B cell (primary cell): ENCODE measurements around the gene IRX5. TPM values are rescaled to one million over a fixed set of nuclear protein-coding genes. Genes with fewer than 3 reads are reported as not detected.

Source experiments
- ATAC-seq: fragments of 200-7000 bp; cut with Tn5 transposase; one replicate; pipeline ENCODE4 v1.10.0; 2021; ENCODE audit warnings: low read depth, mild to moderate bottlenecking, moderate number of reproducible peaks, moderate library complexity
- CTCF ChIA-PET: fragments of 350-600 bp; sonication (Branson Sonifier 250); formaldehyde crosslinking; loops from one replicate; lab custom pipeline; 2021; ENCODE audit warnings: antibody characterized with exemption, inconsistent platforms; lab: Charles Lee
- POLR2A ChIA-PET: fragments of 350-600 bp; sonication (Branson Sonifier 250); formaldehyde crosslinking; loops from one replicate; lab custom pipeline; 2021; ENCODE audit warnings: antibody characterized with exemption; lab: Charles Lee
- DNase-seq: peaks from one replicate; pipeline ENCODE4 v3.0.0; 2013
- H2AFZ ChIP-seq: 2 replicates; pipeline ENCODE4 v1.6.1; 2012; ENCODE audit warnings: mild to moderate bottlenecking, low read depth, low read length; ENCODE audit not compliant: insufficient read depth, poor library complexity, severe bottlenecking
- H3K27ac ChIP-seq, 2 donors: 1 replicate in 1 of 2; 2 replicates in 1 of 2; pipeline ENCODE4 v1.5.1; 2012 to 2013; ENCODE audit warnings: low read length in 2 of 2, mild to moderate bottlenecking in 2 of 2, moderate library complexity in 1 of 2
- H3K27me3 ChIP-seq, 4 experiments: fragments of 200-600 bp in 1 of 4; sonication (generic) in 1 of 4; replicated peaks in 1 of 4; 1 replicate in 2 of 4; 2 replicates in 2 of 4; pipeline versions ENCODE4 v1.6.1 to v1.7.0; 2013 to 2016; ENCODE audit warnings: low read length in 3 of 4, mild to moderate bottlenecking in 2 of 4, mixed read lengths in 1 of 4, moderate library complexity in 1 of 4; ENCODE audit not compliant: insufficient read depth in 4 of 4, control insufficient read depth in 3 of 4; ENCODE audit errors: control extremely low read depth in 1 of 4
- H3K36me3 ChIP-seq, 2 experiments: replicated peaks in 1 of 2; 1 replicate in 1 of 2; 2 replicates in 1 of 2; pipeline versions ENCODE4 v1.6.1 to v1.7.1; 2013; ENCODE audit warnings: low read length in 1 of 2; ENCODE audit not compliant: insufficient read depth in 2 of 2, control insufficient read depth in 1 of 2; ENCODE audit errors: control extremely low read depth in 1 of 2, extremely low read depth in 1 of 2
- H3K4me1 ChIP-seq, 2 donors: fragments of 200-600 bp in 1 of 2; sonication (generic) in 1 of 2; 1 replicate in 1 of 2; 2 replicates in 1 of 2; pipeline versions ENCODE4 v1.5.1 to v1.6.1; 2013 to 2017; ENCODE audit warnings: low read length in 2 of 2; ENCODE audit not compliant: control insufficient read depth in 2 of 2, insufficient read depth in 2 of 2
- H3K4me2 ChIP-seq: replicated peaks from 2 replicates; pipeline ENCODE3; 2012; ENCODE audit warnings: mild to moderate bottlenecking, low read depth, low read length; ENCODE audit not compliant: poor library complexity, severe bottlenecking
- H3K4me3 ChIP-seq, 5 experiments: fragments of 200-600 bp in 1 of 5; sonication (generic) in 1 of 5; 1 replicate in 3 of 5; 2 replicates in 2 of 5; pipeline versions ENCODE4 v1.5.1 to v1.7.0; 2011 to 2016; ENCODE audit warnings: low read length in 4 of 5, mild to moderate bottlenecking in 4 of 5, low read depth in 2 of 5, control low read depth in 1 of 5, moderate library complexity in 1 of 5; ENCODE audit not compliant: insufficient read depth in 1 of 5; ENCODE audit errors: control extremely low read depth in 1 of 5, extremely low read depth in 1 of 5
- H3K79me2 ChIP-seq: fragments of 200-600 bp; sonication (generic); one replicate; pipeline ENCODE4 v1.6.0; 2016; ENCODE audit warnings: low read length; ENCODE audit not compliant: control insufficient read depth, insufficient read depth
- H3K9ac ChIP-seq: fragments of 200-600 bp; sonication (generic); 2 replicates; pipeline ENCODE4 v1.6.1; 2017; ENCODE audit warnings: mild to moderate bottlenecking, low read length, moderate library complexity
- H3K9me3 ChIP-seq, 3 donors: one replicate each; pipeline versions ENCODE4 v1.6.1 to v1.7.1; 2013; ENCODE audit warnings: low read length in 2 of 3; ENCODE audit not compliant: control insufficient read depth in 2 of 3, insufficient read depth in 1 of 3; ENCODE audit errors: control extremely low read depth in 1 of 3
- H4K20me1 ChIP-seq: 2 replicates; pipeline ENCODE4 v1.6.0; 2012; ENCODE audit warnings: mild to moderate bottlenecking, low read length; ENCODE audit not compliant: insufficient read depth, control insufficient read depth, poor library complexity, severe bottlenecking
- H3K27ac Mint-ChIP-seq: one replicate; pipeline ENCODE4 v1.8.0; 2021; ENCODE audit warnings: mixed read lengths
- H3K27me3 Mint-ChIP-seq: one replicate; pipeline ENCODE4 v1.8.0; 2021; ENCODE audit warnings: mixed read lengths
- H3K4me1 Mint-ChIP-seq: one replicate; pipeline ENCODE4 v1.8.0; 2021; ENCODE audit warnings: mixed read lengths
- H3K4me3 Mint-ChIP-seq: one replicate; pipeline ENCODE4 v1.8.0; 2021; ENCODE audit warnings: mixed read lengths
- H3K9me3 Mint-ChIP-seq: one replicate; pipeline ENCODE4 v1.8.0; 2022; ENCODE audit warnings: mixed read lengths; ENCODE audit not compliant: insufficient read depth
- CTCF ChIP-seq: fragments of 200-600 bp; IDR thresholded peaks from one replicate; pipeline ENCODE4 v1.8.0; 2022; ENCODE audit warnings: antibody characterized with exemption, mild to moderate bottlenecking
- EZH2 ChIP-seq: IDR thresholded peaks from 2 replicates; pipeline ENCODE4 v1.6.1; 2012; ENCODE audit warnings: borderline replicate concordance, low read depth, mild to moderate bottlenecking, moderate library complexity, low read length; ENCODE audit not compliant: insufficient read depth, poor library complexity, severe bottlenecking
- WGBS: methylation state at CpG from one replicate; pipeline ENCODE4 v1.1.5; 2013; ENCODE audit warnings: missing lambda C conversion rate; ENCODE audit not compliant: insufficient coverage; 5-methylcytosine and 5-hydroxymethylcytosine counted together
- intact Hi-C: fragments of 100-400 bp; cut with micrococcal nuclease; formaldehyde crosslinking; loops from one replicate; pipeline ENCODE4 v1.10.0; 2022
- polyA plus RNA-seq: library from polyadenylated mRNA; depleted of rRNA; stranded (reverse); fragments of >200 nt; gene quantifications from 2 replicates; pipeline ENCODE4 v1.2.3, GENCODE V29; 2012
- total RNA-seq, 2 donors: library from RNA; stranded (reverse); fragments of 120-200 nt in 1 of 2; gene quantifications; 1 replicate in 1 of 2; 2 replicates in 1 of 2; pipeline versions ENCODE4 v1.2.3 to v1.2.4, GENCODE V29; 2013 to 2022

The IRX5 gene
- total and polyA plus RNA-seq, 2 donors (not counting 1 experiment from before 2014, with no cell fraction given), result not detected

- POLR2A ChIA-PET, result no interaction called here
Measured at GRCh38 chr16:54883358-54883757, 47.3 kb upstream of the IRX5 start.

GRCh38 chr16:54886078-54886477 is 44.6 kb upstream of the IRX5 start:
- Histone ChIP-seq H3K9ac (no peak overlapping the region), H3K27ac (no peak overlapping the region), H3K79me2 (no peaks in the 10 kb centered on the region), H3K27me3 (peaks cover 0 to 5% (median 0%) of the 10 kb centered on the region in 4 experiments), H2AFZ (no peak overlapping the region), H3K4me1 (no peaks in the 10 kb centered on the region), H3K4me2 (no peak overlapping the region), H3K36me3 (no peaks in the 10 kb centered on the region), H4K20me1 (no peaks in the 10 kb centered on the region), H3K9me3 (peaks cover 0 to 8% (median 2%) of the 10 kb centered on the region in 3 donors), H3K4me3 (no peak overlapping the region)
- peaks cover 3% of the 10 kb centered on the region for H3K9me3 Mint-ChIP-seq
- ChIA-PET CTCF (no interaction called here), POLR2A (no interaction called here)
- ATAC-seq (no peak), DNase-seq (no peak)
- no peak overlapping the region for H3K4me3 Mint-ChIP-seq
- intact Hi-C loops, result no loop called here
- TF ChIP-seq CTCF (no peak), EZH2 (no peak)
- 60% methylated on average over 1 of the region's 2 CpGs for WGBS
- no peak overlapping the region for H3K27ac Mint-ChIP-seq
- no peaks in the 10 kb centered on the region for H3K27me3 Mint-ChIP-seq
- no peaks in the 10 kb centered on the region for H3K4me1 Mint-ChIP-seq

More at GRCh38 chr16:54883358-54883757, 47.3 kb upstream of the IRX5 start:
- no peaks in the 10 kb centered on the region for H3K4me1 ChIP-seq
- H3K9me3 ChIP-seq, result peaks cover 0 to 8% (median 2%) of the 10 kb centered on the region in 3 donors
- no peak overlapping the region for H3K4me3 ChIP-seq
- H3K9ac ChIP-seq, result no peak overlapping the region
- no peaks in the 10 kb centered on the region for H3K36me3 ChIP-seq
- ATAC-seq (no peak), DNase-seq (no peak)
- intact Hi-C loops, result no loop called here
- Mint-ChIP-seq H3K4me1 (no peaks in the 10 kb centered on the region), H3K4me3 (no peak overlapping the region), H3K27me3 (peaks cover 3% of the 10 kb centered on the region), H3K27ac (no peak overlapping the region), H3K9me3 (peaks cover 3% of the 10 kb centered on the region)
- H3K79me2 ChIP-seq, result no peaks in the 10 kb centered on the region
- H4K20me1 ChIP-seq, result no peaks in the 10 kb centered on the region
- no CpG with 5 or more reads among the region's 1 CpG for WGBS
- no peak for TF ChIP-seq EZH2
- no peak for TF ChIP-seq CTCF
- H3K27ac ChIP-seq, result no peak overlapping the region
- CTCF ChIA-PET, result no interaction called here
- peaks cover 0 to 5% (median 0%) of the 10 kb centered on the region in 4 experiments for H3K27me3 ChIP-seq
- no peak overlapping the region for H2AFZ ChIP-seq
- H3K4me2 ChIP-seq, result no peak overlapping the region
